ENCODE results near the gene CYP4F2. TPM values are rescaled to one million over a fixed set of nuclear protein-coding genes. Genes with fewer than 3 reads are reported as not detected.

Gene CYP4F2
- total and polyA plus RNA-seq, 2 of the 8 experiments (the other 6 are each of a cell fraction or from before 2014, with no cell fraction given): not detected

DNA sequence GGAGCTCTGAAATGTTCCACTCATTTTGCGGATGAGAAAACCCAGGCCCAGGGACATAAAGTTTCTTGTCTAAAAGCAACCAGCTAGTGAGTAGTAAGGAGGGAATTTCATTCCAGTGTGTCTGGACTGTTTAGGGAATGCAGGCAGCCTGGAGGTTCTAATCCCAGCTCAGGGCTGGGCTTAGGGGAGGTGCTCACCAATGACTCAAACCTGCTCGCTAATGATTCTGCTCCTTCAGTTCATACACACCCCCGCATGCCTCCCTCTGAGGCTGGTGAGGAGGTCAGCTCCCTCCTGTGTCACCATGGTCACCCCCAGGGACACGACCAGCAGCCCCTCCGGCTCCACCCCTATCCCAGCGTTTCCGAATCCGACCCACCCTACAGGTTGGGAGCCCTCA, 34.6 kb downstream of the CYP4F2 start:
- no peak overlapping the region for H2BK12ac ChIP-seq (ENCODE audit: low read depth, low read length)
- ChIA-PET CTCF (ENCODE audit: partially characterized antibody) (interaction anchor here (0.6 kb wide), 1 partner anchor 319 kb away, joined by 3 read pairs; no protein-coding TSS in a partner anchor), POLR2A (ENCODE audit: partially characterized antibody) (no interaction called here)
- no peak for TF ChIP-seq KDM5A (IDR thresholded peaks at IDR 0.05; ENCODE audit: low read length)
- no peak for TF ChIP-seq SAP30 (IDR thresholded peaks at IDR 0.05; ENCODE audit: insufficient read depth, insufficient replicate concordance, low read length)
- TF ChIP-seq ZNF274 (IDR thresholded peaks at IDR 0.05; ENCODE audit: borderline replicate concordance, extremely low read depth, low read length): no peak
- no peak for TF ChIP-seq MAFK (IDR thresholded peaks at IDR 0.05; ENCODE audit: low read depth, low read length)
- TF ChIP-seq CTBP2 (IDR thresholded peaks at IDR 0.05; ENCODE audit: borderline replicate concordance, insufficient read depth, insufficient read length, low read length): no peak
- no peak for TF ChIP-seq BACH1 (IDR thresholded peaks at IDR 0.05; ENCODE audit: low read length)
- TF ChIP-seq PHF8 (conservative IDR thresholded peaks at IDR 0.05; ENCODE audit: low read depth, low read length): no peak
- no peak for TF ChIP-seq KDM1A (IDR thresholded peaks at IDR 0.05; ENCODE audit: borderline replicate concordance, low read length)
- TF ChIP-seq CHD1 (IDR thresholded peaks at IDR 0.05; ENCODE audit: low read depth, low read length): no peak
- TF ChIP-seq CBX8 (IDR thresholded peaks at IDR 0.05; ENCODE audit: borderline replicate concordance, low read depth, low read length): no peak
- TF ChIP-seq, protein P1, sequence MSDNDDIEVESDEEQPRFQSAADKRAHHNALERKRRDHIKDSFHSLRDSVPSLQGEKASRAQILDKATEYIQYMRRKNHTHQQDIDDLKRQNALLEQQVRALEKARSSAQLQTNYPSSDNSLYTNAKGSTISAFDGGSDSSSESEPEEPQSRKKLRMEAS (IDR thresholded peaks at IDR 0.05): no peak
- TF ChIP-seq CREB1 (IDR thresholded peaks at IDR 0.05): no peak
- no peak for TF ChIP-seq SP2 (IDR thresholded peaks at IDR 0.05; ENCODE audit: low read length)
- no peak for TF ChIP-seq TEAD4 (IDR thresholded peaks at IDR 0.05; ENCODE audit: low read depth, low read length)
- no peak overlapping the region for H2AK5ac ChIP-seq (ENCODE audit: low read depth, low read length)
- H3K27me3 ChIP-seq (replicated peaks in 1 of 4; ENCODE audit: control insufficient read depth in 3 of 4, extremely low read depth in 1 of 4, insufficient read depth in 3 of 4, low read length in 3 of 4): no peaks in the 10 kb centered on the region
- no peak overlapping the region for H3K23ac ChIP-seq (ENCODE audit: insufficient read length)
- H3K36me3 ChIP-seq (ENCODE audit: control insufficient read depth in 2 of 4, insufficient read depth in 4 of 4, low read length in 3 of 4): no peaks in the 10 kb centered on the region
- DNase-seq (ENCODE audit: low read depth in 1 of 2, low spot score in 2 of 2) (no peak), FAIRE-seq (no peak)
- H3K56ac ChIP-seq (replicated peaks; ENCODE audit: insufficient read length, low read depth, low read length): no peak overlapping the region
- no peak overlapping the region for H2BK120ac ChIP-seq (replicated peaks; ENCODE audit: low read depth, low read length)
- H3K79me2 ChIP-seq (ENCODE audit: control insufficient read depth in 1 of 2, insufficient read depth in 2 of 2, low read length in 2 of 2): no peaks in the 10 kb centered on the region
- H3K4me2 ChIP-seq (ENCODE audit: insufficient read depth in 1 of 2, low read depth in 2 of 2, low read length in 2 of 2): no peak overlapping the region
- H3K14ac ChIP-seq (ENCODE audit: insufficient read length): no peak overlapping the region
- no peak overlapping the region for H2BK20ac ChIP-seq (ENCODE audit: low read length)
- WGBS, 2 experiments (ENCODE audit: extremely low coverage in 1 of 2, insufficient coverage in 1 of 2, insufficient read length in 1 of 2, insufficient replicate concordance in 2 of 2, low coverage in 1 of 2, low lambda C conversion rate in 2 of 2, missing lambda C conversion rate in 1 of 2): 89% methylated on average over 7 of the region's 8 CpGs; no CpG with 5 or more reads in 1 of the 2 experiments
- no peak overlapping the region for H2BK5ac ChIP-seq (ENCODE audit: low read depth, low read length)
- no peak overlapping the region for H2BK15ac ChIP-seq (ENCODE audit: low read length)
- H3K23me2 ChIP-seq (ENCODE audit: low read depth, low read length): no peaks in the 10 kb centered on the region
- H4K8ac ChIP-seq (ENCODE audit: extremely low read depth, insufficient read depth, low read length): no peak overlapping the region
- peaks cover 38 to 81% of the 10 kb centered on the region in 2 experiments; a peak in 3 of 4 replicates for H3K9me3 ChIP-seq (ENCODE audit: insufficient read depth in 2 of 2, low read depth in 1 of 2, low read length in 1 of 2)
- H3K79me1 ChIP-seq (ENCODE audit: low read depth, low read length): no peaks in the 10 kb centered on the region
- no peak overlapping the region for H2AFZ ChIP-seq (ENCODE audit: low read length)
- no peak overlapping the region for H3K4me3 ChIP-seq (ENCODE audit: extremely low read depth in 1 of 4, insufficient read depth in 2 of 4, low read depth in 3 of 4, low read length in 4 of 4)
- no peaks in the 10 kb centered on the region for H4K20me1 ChIP-seq (replicated peaks in 1 of 2; ENCODE audit: control insufficient read depth in 1 of 2, insufficient read depth in 2 of 2, low read length in 2 of 2)
- H3K18ac ChIP-seq (ENCODE audit: extremely low read depth, low read length): no peak overlapping the region
- H3K4ac ChIP-seq (replicated peaks; ENCODE audit: insufficient read length, low read depth, low read length): no peak overlapping the region
- H4K5ac ChIP-seq (ENCODE audit: insufficient read length, low read depth, low read length): no peak overlapping the region
- H4K91ac ChIP-seq (replicated peaks; ENCODE audit: insufficient read length, low read length): no peak overlapping the region
- no peak overlapping the region for H3K9ac ChIP-seq (replicated peaks in 1 of 4; ENCODE audit: extremely low read depth in 1 of 4, low read depth in 3 of 4, low read length in 3 of 4)
- H3K27ac ChIP-seq (ENCODE audit: low read depth, low read length): no peak overlapping the region
- H3K4me1 ChIP-seq (replicated peaks in 1 of 4; ENCODE audit: control insufficient read depth in 3 of 4, insufficient read depth in 4 of 4, low read length in 3 of 4): no peaks in the 10 kb centered on the region

Measured in H1 (cell line).